K562 (cell line): ENCODE results near the gene NR2E1. TPM values are rescaled to one million over a fixed set of nuclear protein-coding genes. Genes with fewer than 3 reads are reported as not detected.

Experiments
- ATAC-seq: fragments of 200-7000 bp; cut with Tn5 transposase; 3 replicates; pipeline ENCODE4 v1.9.1; 2020; ENCODE audit warnings: moderate library complexity
- BruUV-seq: library from RNA; stranded (reverse); fragments of 400-500 nt; replicated peaks from 2 replicates; lab custom pipeline; 2021; lab: Mats Ljungman, UMichigan
- CTCF ChIA-PET: fragments of 300-600 bp; formaldehyde crosslinking; extraction: SDS; loops from one replicate; lab custom pipeline; 2021; ENCODE audit warnings: low intra/inter-chr PET ratio; lab: Yijun Ruan, JAX
- POLR2A ChIA-PET: fragments of 300-600, 350-650 bp; sonication (Branson Sonifier 250); formaldehyde crosslinking; extraction: SDS; loops from one replicate; lab custom pipeline; 2021; ENCODE audit warnings: antibody characterized with exemption, inconsistent platforms; lab: Yijun Ruan, JAX
- DNase-seq, 4 experiments: peaks; one replicate each; pipeline versions ENCODE4 v3.0.0 to v3.0.0-alpha.2; 2011 to 2018; ENCODE audit warnings: low spot score in 3 of 4, mixed read lengths in 3 of 4; ENCODE audit errors: extremely low read depth in 1 of 4
- FAIRE-seq: peaks from 2 replicates; lab custom pipeline; 2011; peaks lifted over from hg19 to GRCh38; lab: Jason Lieb, UNC
- H2AFZ ChIP-seq: 2 replicates; pipeline ENCODE4 v1.6.0; 2011; ENCODE audit warnings: low read depth, low read length, control low read depth, inconsistent platforms
- H3K27ac ChIP-seq: fragments of 200-600 bp; 3 replicates; pipeline ENCODE4 v1.8.0; 2011; ENCODE audit warnings: low read depth, mild to moderate bottlenecking, control low read depth, inconsistent platforms, low read length, moderate library complexity, mixed read lengths; ENCODE audit errors: extremely low read depth
- H3K27me3 ChIP-seq, 2 experiments: fragments of 300-600 bp in 1 of 2; 2 replicates in 1 of 2; 3 replicates in 1 of 2; pipeline versions ENCODE4 v1.6.0 to v1.8.0; 2011; ENCODE audit warnings: inconsistent platforms in 2 of 2, low read length in 2 of 2, mild to moderate bottlenecking in 1 of 2, mixed read lengths in 1 of 2, moderate library complexity in 1 of 2; ENCODE audit not compliant: control insufficient read depth in 2 of 2, insufficient read depth in 2 of 2
- H3K36me3 ChIP-seq: fragments of 300-600 bp; 3 replicates; pipeline ENCODE4 v1.8.0; 2011; ENCODE audit warnings: mild to moderate bottlenecking, low read length, inconsistent platforms; ENCODE audit not compliant: control insufficient read depth, insufficient read depth
- H3K4me1 ChIP-seq, 2 experiments: fragments of 200-600 bp in 1 of 2; replicated peaks in 1 of 2; 2 replicates in 1 of 2; 3 replicates in 1 of 2; pipeline versions ENCODE4 v1.5.1 to v1.8.0; 2011; ENCODE audit warnings: inconsistent platforms in 2 of 2, low read length in 2 of 2, mild to moderate bottlenecking in 1 of 2, mixed read lengths in 1 of 2, moderate library complexity in 1 of 2; ENCODE audit not compliant: control insufficient read depth in 2 of 2, insufficient read depth in 2 of 2
- H3K4me2 ChIP-seq: 2 replicates; pipeline ENCODE4 v1.6.1; 2011; ENCODE audit warnings: low read length, control low read depth, inconsistent platforms, mixed read lengths; ENCODE audit not compliant: insufficient read depth
- H3K4me3 ChIP-seq: fragments of 200-600 bp; sonication (generic), shearing (Covaris generic); 2 replicates; pipeline ENCODE4 v1.5.1; 2016; ENCODE audit warnings: control low read depth, inconsistent platforms
- H3K79me2 ChIP-seq: fragments of 200-600 bp; 3 replicates; pipeline ENCODE4 v1.8.0; 2011; ENCODE audit warnings: low read length, inconsistent platforms; ENCODE audit not compliant: control insufficient read depth, insufficient read depth
- H3K9ac ChIP-seq, 2 experiments: 2 replicates each; pipeline versions ENCODE4 v1.6.0 to v1.6.1; 2011; ENCODE audit warnings: low read depth in 2 of 2, low read length in 2 of 2, control low read depth in 1 of 2, inconsistent platforms in 1 of 2, mild to moderate bottlenecking in 1 of 2, mixed read lengths in 1 of 2; ENCODE audit not compliant: insufficient read depth in 1 of 2
- H3K9me1 ChIP-seq: one replicate; pipeline ENCODE4 v1.6.0; 2011; ENCODE audit warnings: inconsistent platforms, mild to moderate bottlenecking, low read length, moderate library complexity; ENCODE audit not compliant: control insufficient read depth, insufficient read depth
- H3K9me3 ChIP-seq: replicated peaks from 2 replicates; pipeline ENCODE4 v1.5.1; 2011; ENCODE audit warnings: low read depth, low read length, inconsistent platforms; ENCODE audit not compliant: control insufficient read depth, insufficient read depth
- H4K20me1 ChIP-seq: replicated peaks from 2 replicates; pipeline ENCODE4 v1.6.1; 2011; ENCODE audit warnings: low read length, inconsistent platforms, mixed read lengths; ENCODE audit not compliant: control insufficient read depth, insufficient read depth
- BHLHE40 ChIP-seq: IDR thresholded peaks from 2 replicates; pipeline ENCODE4 v1.6.1; 2011; ENCODE audit warnings: low read length, improper control_type of control experiment
- C11orf30 ChIP-seq: fragments of 450-650 bp; IDR thresholded peaks from 2 replicates; pipeline ENCODE4 v1.6.1; 2016; ENCODE audit warnings: low read depth, mild to moderate bottlenecking
- KAT2B ChIP-seq: IDR thresholded peaks from one replicate; pipeline ENCODE4 v1.6.1; 2012; ENCODE audit warnings: low read depth, mild to moderate bottlenecking, control low read depth, inconsistent platforms, low read length, moderate library complexity
- NFE2L1 ChIP-seq: fragments of 450-650 bp; IDR thresholded peaks from 2 replicates; pipeline ENCODE4 v1.6.1; 2016; ENCODE audit warnings: missing genetic modification characterization, low read depth, mild to moderate bottlenecking, missing compliant biosample characterization, moderate library complexity, borderline replicate concordance
- PHB ChIP-seq: fragments of 250-450 bp; sonication (Bioruptor Pico); IDR thresholded peaks from 2 replicates; pipeline ENCODE4 v1.5.0; 2021
- RBM22 ChIP-seq: fragments of 200-400 bp; formaldehyde crosslinking; IDR thresholded peaks from 2 replicates; pipeline ENCODE4 v1.6.1; 2018; ENCODE audit warnings: low read length, low read depth; ENCODE audit not compliant: poor library complexity, severe bottlenecking
- TAF1 ChIP-seq: IDR thresholded peaks from 2 replicates; pipeline ENCODE4 v1.6.1; 2011; ENCODE audit warnings: mild to moderate bottlenecking, low read length, moderate library complexity; ENCODE audit not compliant: insufficient read depth, control insufficient read depth, severe bottlenecking; ENCODE audit errors: extremely low read depth
- WGBS: fragments of 100-300 bp; shearing (Covaris generic); methylation state at CpG from one replicate; pipeline ENCODE4 v1.1.6; 2016; ENCODE audit warnings: low coverage, mixed read lengths; ENCODE audit not compliant: insufficient coverage; ENCODE audit errors: missing lambda C conversion rate; 5-methylcytosine and 5-hydroxymethylcytosine counted together
- in situ Hi-C: fragments of 300-500 bp; cut with MboI; formaldehyde crosslinking; loops from 4 replicates; pipeline ENCODE4 v1.15.0; 2018; ENCODE audit warnings: inconsistent platforms, mixed read lengths
- intact Hi-C: fragments of 100-400 bp; cut with micrococcal nuclease; formaldehyde crosslinking; loops from 2 replicates; pipeline ENCODE4 v1.14.2; 2022
- polyA plus RNA-seq, 8 experiments: library from polyadenylated mRNA; depleted of rRNA in 4 of 8; stranded (reverse) in 5 of 8; unstranded in 3 of 8; fragments of >200 nt; fragmentation: Nextera tagmentation in 2 of 8; fragmentation: Illumina TruSeq in 1 of 8; extraction: Ambion mirVana in 2 of 8; extraction: Trizol in 1 of 8; gene quantifications; 2 replicates each; pipeline versions ENCODE4 v1.2.1 to v1.2.3, GENCODE V29; 2011 to 2014; ENCODE audit warnings: inconsistent platforms in 1 of 8, missing spikeins in 1 of 8
- total RNA-seq, 7 experiments: library from RNA; depleted of rRNA in 6 of 7; stranded (reverse); fragments of >200 nt in 6 of 7; fragmentation: Illumina TruSeq in 2 of 7; extraction: Trizol in 2 of 7; gene quantifications; 2 replicates each; pipeline versions ENCODE4 v1.2.1 to v1.2.3, GENCODE V29; 2011 to 2021; ENCODE audit warnings: low replicate concordance in 1 of 7

Gene NR2E1
- total and polyA plus RNA-seq, 9 of the 15 experiments (the other 6 are each of a cell fraction or from before 2014, with no cell fraction given), result not detected

- no peak for DNase-seq
- H3K36me3 ChIP-seq, result no peaks in the 10 kb centered on the region
- FAIRE-seq, result no peak
- H2AFZ ChIP-seq, result no peak overlapping the region
- H3K9ac ChIP-seq, result no peak overlapping the region
- WGBS, result 11% methylated on average over 3 of the region's 3 CpGs
- no TSS peak for BruUV-seq
- intact Hi-C loops (no loop called here), in situ Hi-C loops (no loop called here)
- no peak overlapping the region for H3K4me2 ChIP-seq
- H3K27ac ChIP-seq, result no peak overlapping the region
- H3K4me1 ChIP-seq, result peaks cover 0 to 48% of the 10 kb centered on the region in 2 experiments; a peak in 3 of 5 replicates
- TF ChIP-seq NFE2L1 (tag), result no peak
- no peak for TF ChIP-seq C11orf30
- TF ChIP-seq PHB (CRISPR knock-in tag), result no peak
- no peak for TF ChIP-seq TAF1
- TF ChIP-seq BHLHE40, result no peak
- TF ChIP-seq RBM22, result no peak
- TF ChIP-seq KAT2B, result no peak
- ChIA-PET CTCF (no interaction called here), POLR2A (no interaction called here)
- H3K79me2 ChIP-seq, result no peaks in the 10 kb centered on the region
- H4K20me1 ChIP-seq, result no peaks in the 10 kb centered on the region
- peaks cover 46 to 86% of the 10 kb centered on the region in 2 experiments for H3K27me3 ChIP-seq
- ATAC-seq, result no peak
- no peaks in the 10 kb centered on the region for H3K9me1 ChIP-seq
- H3K9me3 ChIP-seq, result no peaks in the 10 kb centered on the region
- H3K4me3 ChIP-seq, result no peak overlapping the region
Observed at GRCh38 chr6:108171918-108172516, 6.2 kb downstream of the NR2E1 start.
